Measurements from ENCODE around the gene ME2.
"Not testable (repeated sequence)": the region's sequence is repeated elsewhere in the genome, so short reads cannot be mapped to it uniquely, and the experiment has no call there.

ME2 gene

DNA sequence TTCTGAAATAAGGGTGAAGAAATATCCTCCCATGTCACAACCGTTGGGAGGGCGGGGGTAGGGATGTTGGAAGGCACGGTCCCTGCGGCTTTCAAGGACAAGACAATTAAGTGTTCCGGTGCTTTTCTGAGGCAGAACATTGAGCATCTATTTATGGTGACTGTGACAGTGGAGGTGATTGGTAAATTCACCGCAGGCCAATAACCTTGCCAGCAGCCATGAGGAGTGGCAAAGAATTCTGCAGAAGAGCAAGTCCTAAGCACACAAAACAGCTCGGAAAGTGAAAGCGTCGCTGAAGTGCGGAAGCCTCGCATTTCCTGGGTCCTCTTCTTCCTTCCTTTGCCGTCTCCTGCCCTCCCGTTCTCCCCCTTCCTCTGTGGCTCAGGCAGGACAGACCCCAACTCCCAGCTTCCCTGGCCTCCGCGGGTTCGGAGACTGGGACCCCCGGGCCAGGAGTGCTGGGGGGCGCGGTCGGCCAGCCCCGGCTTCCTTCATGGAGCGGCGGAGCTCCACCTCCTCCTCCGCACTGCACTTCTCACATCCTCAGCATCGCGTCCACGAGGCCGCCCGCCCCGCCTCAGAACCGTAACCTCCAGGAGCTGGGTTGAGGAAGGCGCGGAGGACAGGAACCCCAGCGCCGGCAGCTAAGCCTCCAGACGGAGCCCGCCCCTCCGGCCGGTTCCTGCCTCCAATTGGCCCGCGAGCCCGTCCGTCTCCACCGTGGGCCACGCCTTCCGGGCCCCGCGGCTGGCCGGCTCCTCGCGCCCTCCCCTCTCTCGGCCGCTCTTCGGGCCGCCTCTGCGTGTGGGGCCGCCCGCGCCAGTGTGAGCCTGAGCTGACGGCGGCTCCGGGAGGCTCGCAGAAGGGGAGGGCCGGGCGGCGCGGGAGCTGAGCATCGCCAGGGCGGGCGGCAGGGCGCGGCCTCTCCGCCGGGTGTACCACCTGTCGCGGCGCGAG, at the start of gene ME2:
Gene ME2, plus strand, starts transcription at position 774 of the 957 bp plus-strand sequence. CDS start 16,703 bp downstream, outside the sequence.
- peak; percentile 96 for DNase-seq (ENCODE audit: low spot score)

DNA sequence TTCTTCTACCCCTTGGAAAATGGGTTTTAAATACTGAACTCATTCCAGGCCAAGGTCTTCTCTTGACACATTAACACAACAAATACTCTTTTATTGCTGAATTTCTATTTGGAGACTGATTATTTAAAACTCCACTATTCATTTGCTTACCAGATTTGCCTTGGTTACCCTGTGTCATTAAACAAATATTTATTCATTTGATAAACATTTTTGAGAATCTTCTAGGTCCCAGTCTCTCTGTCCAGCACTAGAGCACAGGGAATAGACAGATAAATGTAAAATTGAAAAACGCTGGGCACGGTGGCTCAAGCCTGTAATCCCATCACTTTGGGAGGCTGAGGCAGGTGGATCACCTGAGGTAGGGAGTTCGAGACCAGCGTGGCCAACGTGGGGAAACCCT, 49.3 kb upstream of the ME2 start:
- no peak for DNase-seq (ENCODE audit: low spot score)

DNA sequence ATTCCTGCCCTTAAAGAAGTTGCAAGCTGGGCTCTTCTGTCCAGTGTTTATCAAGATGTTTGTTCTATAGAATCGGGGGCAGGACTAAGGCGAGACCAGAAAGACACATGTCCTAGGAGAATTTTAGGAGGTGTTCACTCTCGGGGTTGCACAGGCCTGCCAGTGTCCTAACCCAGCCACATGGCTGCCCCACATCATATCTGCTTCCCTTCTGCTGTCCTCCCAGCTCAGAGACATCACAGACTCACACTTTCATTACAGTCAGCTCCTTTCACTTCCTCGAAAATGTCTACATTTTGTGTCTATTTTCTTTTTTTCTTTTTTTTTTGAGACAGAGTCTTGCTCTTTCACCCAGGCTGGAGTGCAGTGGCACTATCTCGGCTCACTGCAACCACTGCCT, 48.4 kb upstream of the ME2 start:
- no peak for DNase-seq (ENCODE audit: low spot score)

DNA sequence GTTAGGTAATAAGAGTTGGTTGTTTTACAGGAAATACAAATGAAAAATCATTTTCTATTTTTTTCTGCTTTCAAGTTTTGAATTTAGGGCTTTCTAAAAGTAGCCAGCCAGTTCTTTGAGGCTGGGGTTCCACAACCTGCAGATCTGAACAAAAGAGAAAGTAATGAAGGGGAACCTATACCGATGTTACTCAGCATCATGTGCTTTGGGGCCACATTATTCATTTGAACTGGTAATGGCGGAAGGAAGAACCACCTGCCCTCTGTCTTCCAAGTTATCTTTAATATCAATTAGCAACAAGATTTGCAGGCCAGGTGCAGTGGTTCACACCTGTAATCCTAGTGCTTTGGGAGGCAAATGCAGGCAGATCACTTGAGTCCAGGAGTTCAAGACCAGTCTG, 46.2 kb upstream of the ME2 start:
- DNase-seq (ENCODE audit: low spot score): no peak

DNA sequence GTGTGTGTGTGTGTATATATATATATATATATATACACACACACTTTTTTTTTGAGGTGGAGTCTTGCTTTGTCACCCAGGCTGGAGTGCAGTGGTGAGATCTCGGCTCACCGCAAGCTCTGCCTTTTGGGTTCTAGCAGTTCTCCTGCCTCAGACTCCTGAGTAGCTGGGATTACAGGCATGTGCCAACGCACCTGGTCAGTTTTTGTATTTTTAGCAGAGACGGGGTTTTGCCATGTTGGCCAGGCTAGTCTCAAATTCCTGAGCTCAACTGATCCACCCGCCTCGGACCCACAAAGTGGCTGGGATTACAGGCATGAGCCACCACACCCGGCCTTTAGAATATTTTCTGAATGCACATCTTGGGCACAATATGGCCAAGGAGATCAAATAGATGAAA, 45.4 kb upstream of the ME2 start:
- not testable (repeated sequence) for DNase-seq (ENCODE audit: low spot score)

DNA sequence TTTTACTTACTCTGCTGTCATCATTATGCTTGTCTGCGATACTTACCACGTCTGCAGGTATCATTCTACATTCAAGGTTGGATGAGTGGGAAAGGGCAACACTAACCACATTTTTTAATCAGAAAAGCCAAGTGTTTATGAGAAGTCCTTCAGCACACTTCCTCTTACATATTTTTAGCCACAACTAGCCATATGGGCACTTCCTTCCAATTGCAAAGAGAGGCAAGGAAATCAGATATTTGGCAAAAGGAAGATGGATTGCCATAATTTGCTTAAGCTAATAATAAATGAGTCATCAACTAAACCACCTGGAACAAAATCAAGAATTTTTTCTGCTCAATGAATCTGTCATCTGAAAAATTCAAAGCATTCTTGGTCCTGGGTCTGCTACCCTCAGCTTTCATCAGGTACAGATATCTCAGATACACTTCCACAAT, 42.4 kb upstream of the ME2 start:
- DNase-seq (ENCODE audit: low spot score): no peak

DNA sequence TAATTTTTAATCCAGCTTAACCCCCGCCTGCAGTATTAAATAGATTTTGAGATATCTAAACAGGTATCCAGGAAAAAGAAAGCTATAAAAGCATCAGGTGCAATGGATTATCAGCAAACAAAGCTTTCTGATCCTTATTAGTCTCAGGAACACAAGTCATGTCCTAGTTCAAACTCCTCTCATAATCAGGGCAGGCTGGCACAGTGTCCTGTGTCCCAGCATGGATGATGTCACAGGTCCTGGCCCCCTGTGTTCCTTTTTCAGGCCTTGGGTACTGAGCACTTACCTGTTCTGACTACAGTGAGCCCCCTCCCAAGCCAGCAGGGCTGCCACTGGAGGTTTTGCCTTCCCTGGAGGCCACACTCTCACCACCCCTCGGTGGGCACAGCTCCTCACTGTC, 39.6 kb upstream of the ME2 start:
- no peak for DNase-seq (ENCODE audit: low spot score)

DNA sequence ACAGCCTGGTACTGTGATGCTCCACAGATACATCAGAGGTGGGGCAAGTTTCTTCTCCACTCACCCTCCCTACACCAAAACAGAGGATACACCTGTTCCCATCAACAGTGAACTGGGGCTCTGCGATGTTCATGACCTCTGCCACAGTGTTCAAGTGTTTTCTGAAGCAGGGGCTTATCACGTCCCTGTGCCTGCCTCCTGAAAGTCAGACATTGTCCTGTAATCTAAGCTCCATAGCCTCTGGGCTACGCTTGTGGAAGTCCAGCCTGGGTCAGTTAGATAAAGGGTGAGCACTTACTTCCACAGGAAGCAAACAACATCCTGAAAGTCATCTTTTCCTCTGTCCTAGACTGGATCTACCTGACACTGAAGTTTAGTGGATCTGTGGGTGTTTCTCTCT, 38.9 kb upstream of the ME2 start:
- no peak for DNase-seq (ENCODE audit: low spot score)

DNA sequence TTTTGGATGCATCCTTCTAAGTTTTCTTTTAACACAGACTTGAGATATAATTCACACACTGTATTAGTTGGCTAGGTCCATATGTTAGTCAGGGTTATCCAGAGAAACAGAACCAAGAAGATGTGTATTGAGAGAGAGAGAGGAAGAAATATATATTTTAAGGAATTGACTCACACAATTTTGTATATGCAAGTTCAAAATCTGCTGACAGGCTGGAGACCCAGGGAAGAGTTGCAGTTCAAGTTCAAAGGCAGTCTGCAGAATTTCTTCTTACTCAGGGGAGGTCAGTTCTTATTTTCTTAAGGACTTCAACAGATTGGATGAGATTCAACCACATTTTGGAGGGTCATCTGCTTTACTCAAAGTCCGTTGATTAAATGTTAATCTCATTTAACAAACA, 36.1 kb upstream of the ME2 start:
- DNase-seq (ENCODE audit: low spot score): no peak

DNA sequence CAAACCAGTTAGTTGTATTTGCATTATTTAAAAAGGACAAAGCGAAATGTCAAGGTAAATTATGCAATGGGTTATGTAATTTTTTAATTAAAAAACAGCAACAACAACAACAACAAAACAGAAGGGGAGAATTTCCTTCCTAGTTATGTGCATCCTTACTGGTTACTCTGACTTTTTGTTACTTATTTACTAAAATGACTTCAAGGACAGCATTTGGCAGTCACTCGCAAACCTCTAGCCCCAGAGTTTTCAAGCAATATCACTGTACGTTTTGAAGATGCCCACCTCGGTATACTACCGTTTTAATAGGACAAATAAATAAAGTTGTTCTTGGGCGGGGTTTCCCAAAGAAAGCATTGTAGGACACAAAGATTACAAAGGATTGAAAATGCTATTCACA, 34.4 kb upstream of the ME2 start:
- DNase-seq (ENCODE audit: low spot score): no peak

DNA sequence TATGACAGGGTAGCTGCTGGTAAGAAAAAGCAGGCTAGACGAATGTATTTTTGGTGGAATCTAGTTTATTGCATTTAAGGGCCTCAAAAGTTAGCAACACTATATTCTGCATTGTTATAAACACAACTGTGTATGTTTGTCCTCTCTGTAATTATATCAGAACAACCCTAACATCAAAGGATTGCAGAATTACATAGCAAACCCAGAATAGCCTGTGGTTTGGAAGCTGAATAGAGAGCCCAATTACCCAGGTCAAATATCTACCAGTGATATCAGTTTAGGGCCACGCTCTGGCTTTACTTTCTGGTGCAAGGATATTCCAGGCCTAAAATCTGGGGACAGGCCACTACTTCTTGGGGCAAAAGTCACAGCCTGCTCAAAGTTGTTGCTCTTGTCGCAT, 34.0 kb upstream of the ME2 start:
- no peak for DNase-seq (ENCODE audit: low spot score)

DNA sequence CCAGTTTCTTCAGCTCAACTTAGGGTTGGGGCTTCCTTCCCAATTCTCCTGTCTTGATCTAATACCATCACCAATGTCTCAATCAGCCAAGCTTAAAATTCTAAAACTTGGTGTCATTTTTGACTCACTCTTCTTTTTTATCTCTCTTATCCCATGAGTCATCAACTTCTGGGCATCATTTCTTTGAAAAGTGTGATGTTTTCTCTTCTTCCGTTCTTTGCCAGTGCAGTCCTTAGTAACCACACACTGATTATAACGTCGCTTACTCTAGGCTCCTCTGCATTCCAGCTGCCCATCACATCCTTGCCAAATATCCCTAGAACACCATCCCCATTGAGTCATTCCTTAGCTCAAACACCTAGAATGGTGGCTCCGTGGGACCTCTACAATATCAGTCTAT, 31.7 kb upstream of the ME2 start:
- no peak for DNase-seq (ENCODE audit: low spot score)

DNA sequence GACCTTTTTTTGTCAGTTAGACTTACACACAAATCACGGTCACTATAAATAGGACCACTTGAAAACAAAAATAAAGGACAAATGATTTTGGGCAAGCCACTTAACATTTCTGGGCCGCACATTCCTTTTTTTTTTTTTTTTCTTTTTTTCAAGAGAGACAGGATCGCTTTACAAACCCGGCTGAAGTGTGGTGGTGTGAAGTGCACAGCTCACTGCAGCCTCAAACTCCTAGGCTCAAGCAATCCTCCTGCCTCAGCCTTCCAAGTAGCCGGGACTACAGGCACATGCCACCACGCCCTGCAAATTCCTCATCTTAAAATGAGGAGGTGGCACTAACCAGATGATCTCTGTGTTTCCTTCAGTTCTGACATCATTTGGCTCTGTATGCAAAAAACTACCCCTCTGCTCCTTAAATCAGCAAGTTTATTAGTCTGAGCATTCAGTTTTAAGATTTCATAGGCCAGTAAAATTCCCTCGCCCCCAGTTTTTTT, 30.8 kb upstream of the ME2 start:
- no peak for DNase-seq (ENCODE audit: low spot score)

DNA sequence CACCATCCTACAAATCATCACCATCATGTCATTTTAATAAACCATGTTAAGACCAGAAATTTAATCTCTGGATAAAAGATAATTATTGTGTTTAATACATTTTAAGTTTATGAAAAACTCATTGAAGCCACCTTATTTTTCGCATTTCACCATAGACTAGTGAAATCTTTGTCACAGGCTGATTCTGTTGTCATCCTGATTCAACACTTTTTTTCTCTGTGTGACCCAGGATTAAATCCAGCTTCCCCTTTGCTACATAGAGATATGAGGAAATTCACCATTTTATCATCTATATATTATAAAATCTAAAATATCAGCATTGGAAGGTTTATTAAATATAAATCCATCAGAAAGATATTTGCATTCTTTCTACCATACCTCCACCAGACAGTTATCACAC, 29.9 kb upstream of the ME2 start:
- DNase-seq (ENCODE audit: low spot score): no peak

DNA sequence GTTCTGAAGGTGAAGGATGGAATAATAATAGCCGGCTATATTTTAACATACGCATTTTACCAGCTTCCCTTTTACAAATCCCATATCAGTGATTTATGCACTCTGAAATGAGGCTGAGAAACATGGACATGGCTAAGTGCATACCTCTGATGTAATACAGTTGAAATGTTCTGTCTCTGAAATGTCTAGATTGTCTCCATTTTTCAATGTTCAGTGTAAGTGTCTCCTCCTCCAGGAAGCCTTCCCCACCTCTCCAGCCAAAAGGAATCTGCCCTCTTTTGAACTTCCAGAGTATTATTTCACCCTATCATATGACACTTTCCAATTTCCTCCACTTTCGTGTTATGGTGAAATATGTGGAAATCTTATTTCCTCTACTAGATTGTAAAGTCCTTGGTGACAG, 29.5 kb upstream of the ME2 start:
- DNase-seq (ENCODE audit: low spot score): no peak

DNA sequence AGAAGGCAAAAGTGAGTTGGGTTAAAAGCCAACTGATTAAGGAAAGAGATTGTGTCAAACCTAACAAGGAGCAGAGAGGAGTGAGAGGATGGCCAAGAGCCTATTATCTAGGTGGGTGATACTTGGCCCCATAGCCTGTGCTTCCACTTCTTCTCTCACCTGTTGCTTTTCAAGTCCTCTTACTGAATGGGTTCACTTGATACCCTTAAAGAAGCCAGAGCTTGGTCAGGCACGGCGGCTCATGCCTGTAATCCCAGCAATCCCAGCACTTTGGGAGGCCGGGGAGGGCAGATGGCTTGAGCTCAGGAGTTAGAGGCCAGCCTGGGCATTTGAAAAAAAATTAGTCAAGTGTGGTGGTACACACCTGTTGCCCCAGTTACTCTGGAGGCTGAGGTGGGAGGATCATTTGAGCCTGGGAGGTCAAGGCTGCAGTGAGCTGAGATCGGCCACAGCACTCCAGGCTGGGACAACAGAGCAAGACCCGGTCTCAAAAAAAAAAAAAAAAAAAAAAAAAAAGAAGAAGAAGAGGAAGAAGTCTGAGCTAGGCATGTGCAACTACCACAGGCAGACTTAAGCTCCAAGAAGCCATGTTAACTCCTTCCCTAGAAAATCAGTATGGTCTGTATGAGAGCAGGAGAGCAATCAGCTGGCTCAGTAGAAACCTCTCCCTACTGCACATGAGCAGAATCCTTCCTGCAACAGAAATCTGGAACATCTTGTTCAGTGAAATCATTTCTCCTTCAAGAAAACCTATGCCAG, 28.4 kb upstream of the ME2 start:
- DNase-seq (ENCODE audit: low spot score): no peak

DNA sequence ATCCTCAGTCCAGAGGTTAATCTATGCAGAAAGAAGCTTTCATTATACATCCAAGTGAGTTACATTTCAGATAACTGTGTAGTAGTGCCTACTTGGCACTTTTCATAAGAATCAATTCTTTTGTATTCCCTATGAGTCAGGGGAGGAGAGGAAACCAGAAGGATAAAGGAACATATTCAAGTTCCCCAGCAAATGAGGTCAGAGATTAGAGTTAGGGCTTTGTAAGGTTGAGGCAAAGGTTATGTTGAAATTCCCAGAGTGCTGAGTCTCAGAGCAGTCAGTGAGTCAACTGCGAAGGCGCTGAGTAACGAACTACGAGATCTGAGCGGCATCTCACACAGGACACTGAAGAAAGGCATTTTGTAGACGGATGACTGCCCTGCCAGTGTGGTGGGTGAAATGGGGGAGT, 25.1 kb upstream of the ME2 start:
- no peak for DNase-seq (ENCODE audit: low spot score)

DNA sequence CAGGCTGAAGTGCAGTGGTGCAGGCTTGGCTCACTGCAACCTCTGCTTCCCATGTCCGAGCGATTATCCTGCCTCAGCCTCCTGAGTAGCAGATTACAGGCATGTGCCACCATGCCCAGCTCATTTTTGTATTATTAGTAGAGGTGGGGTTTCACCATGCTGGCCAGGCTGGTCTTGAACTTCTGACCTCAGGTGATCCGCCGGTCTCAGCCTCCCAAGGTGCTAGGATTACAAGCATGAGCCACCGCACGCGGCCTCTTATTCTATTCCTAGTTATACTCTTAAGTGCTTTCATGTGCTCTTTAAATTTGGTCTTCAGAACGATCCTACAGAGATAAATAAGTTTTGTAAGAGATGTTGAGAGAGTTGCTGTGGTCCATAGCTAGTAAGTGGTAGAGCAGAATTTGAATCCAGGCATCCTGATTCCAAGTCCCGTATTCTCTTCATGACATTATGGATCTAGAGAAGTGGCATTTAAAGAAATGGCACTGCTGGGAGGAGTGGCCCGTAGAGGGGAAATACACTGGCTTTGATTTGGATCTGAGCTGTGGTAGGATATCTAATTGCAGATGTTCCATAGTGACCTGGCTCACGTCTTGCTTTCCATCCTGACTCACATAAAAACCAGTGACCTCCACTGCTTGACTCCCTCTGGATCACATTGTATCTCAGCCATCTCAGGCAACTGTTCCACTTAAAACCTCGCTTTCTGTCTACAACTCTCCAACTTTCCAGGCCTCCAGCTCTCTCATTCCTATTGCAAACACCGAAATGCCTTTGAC, 22.8 kb upstream of the ME2 start:
- DNase-seq (ENCODE audit: low spot score): no peak

DNA sequence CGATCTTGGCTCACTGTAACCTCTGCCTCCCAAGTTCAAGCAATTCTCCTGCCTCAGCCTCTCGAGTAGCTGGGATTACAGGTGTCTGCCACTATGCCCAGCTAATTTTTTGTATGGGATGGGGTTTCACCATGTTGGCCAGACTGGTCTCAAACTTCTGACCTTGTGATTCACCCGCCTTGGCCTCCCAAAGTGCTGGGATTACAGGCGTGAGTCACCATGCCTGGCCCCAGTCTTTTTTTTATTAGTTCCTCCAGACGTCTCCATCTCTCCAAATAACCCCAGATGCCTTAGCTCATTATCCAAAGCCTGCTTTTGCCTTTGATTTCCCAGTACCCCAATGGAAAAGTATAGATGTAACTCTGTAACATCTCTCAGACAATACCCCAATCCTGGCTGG, 21.8 kb upstream of the ME2 start:
- DNase-seq (ENCODE audit: low spot score): not testable (repeated sequence)

DNA sequence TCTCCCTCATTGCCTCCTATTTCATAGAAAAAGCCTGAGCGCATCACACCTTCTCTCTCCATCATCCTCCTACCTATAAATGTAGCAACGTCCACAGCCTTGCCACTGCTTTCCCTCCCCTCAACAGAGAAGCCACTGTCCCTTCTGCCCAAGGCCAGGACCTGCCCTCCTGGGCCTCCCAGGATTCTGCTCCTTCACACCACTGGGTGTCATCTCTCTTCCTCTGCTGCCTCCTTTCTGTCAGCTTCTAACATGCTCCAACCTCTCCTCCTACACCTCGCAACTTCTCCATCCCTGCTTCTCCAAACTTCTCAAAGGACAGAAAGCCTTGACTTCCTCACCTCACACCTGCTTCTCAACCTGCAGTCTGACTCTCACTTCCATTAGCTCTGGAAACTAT, 21.2 kb upstream of the ME2 start:
- no peak for DNase-seq (ENCODE audit: low spot score)

DNA sequence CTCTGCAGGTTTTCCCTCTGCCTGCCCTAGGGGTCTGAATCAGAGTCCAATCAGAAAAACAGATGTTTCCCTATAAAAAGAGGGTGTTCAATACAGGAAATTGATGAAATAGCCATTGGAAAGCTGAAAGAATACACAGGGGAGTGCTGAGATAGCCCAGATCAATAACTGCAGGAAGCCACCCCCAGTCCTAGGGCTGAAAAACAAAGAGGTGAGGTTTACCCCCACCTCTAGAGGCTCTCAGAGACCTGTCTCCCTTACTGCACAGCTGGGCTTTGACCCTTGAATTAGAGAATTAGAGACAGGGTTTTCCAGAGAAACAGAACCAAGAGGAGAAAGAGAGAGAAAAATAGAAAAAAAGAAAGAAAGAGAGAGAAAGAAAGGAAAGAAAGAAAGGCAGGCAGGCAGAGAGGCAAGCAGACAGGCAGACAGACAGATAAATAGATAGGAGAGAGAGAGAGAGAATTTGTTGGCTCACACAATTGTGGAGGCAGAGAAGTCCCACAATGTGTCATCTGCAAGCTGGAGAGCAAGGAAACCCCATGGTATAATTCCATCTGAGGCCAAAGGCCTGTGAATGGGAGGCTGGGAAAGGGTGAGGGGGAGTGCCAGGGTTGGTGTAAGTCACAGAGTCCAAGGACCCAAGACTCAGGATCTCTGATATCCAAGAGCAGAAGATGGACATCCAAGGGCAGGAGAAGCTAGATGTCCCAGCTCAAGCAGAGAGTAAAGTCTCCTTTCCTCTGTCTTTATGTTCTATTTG, 18.9 kb upstream of the ME2 start:
- no peak for DNase-seq (ENCODE audit: low spot score)

DNA sequence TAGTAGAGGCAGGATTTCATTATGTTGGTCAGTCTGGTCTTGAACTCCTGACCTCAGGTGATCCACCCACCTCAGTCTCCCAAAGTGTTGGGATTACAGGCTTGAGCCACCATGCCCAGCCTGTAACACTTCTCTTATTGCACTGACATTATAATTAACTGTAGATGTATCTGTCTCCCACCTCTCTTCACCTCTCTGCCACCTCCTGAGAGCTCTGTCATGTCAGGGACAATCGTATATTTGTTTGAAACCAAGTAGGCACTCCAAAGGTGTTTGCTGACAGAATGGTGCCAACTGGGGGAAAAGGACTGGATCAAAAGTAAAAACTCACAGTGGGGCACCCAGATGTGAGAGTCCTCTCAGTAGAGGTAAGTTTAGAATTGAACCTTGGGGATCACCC, 17.3 kb upstream of the ME2 start:
- no peak for DNase-seq (ENCODE audit: low spot score)

All from left forelimb (tissue), 1 donor.